ENCODE results near the gene PRKCA. TPM values are rescaled to one million over a fixed set of nuclear protein-coding genes. Genes with fewer than 3 reads are reported as not detected.

Gene PRKCA
- total RNA-seq, 1 donor from 2014 or later = 80.1 TPM

DNA sequence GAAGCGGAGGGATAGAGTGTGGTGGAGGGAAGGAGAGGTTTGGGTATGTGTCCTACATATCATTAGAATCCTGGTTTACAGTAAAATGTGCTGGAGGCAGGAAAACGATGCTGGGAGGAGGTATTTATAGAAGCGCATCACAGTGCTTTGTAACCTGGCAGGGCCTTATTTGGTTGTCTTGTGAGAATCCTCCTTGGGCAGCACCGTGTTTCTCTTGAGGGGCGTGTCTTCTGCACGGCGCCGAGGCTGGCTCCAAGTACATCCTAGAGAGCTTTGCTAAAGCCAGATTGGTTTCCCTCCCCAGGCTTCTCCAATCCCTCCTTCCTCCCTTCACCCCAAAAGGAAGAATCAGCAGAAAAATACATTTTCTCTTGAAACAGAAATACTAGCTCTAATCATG is 556.9 kb downstream of the PRKCA start:
- H3K4me1 Mint-ChIP-seq (ENCODE audit: unreplicated experiment) = no peaks in the 10 kb centered on the region
- TF ChIP-seq, protein P1, sequence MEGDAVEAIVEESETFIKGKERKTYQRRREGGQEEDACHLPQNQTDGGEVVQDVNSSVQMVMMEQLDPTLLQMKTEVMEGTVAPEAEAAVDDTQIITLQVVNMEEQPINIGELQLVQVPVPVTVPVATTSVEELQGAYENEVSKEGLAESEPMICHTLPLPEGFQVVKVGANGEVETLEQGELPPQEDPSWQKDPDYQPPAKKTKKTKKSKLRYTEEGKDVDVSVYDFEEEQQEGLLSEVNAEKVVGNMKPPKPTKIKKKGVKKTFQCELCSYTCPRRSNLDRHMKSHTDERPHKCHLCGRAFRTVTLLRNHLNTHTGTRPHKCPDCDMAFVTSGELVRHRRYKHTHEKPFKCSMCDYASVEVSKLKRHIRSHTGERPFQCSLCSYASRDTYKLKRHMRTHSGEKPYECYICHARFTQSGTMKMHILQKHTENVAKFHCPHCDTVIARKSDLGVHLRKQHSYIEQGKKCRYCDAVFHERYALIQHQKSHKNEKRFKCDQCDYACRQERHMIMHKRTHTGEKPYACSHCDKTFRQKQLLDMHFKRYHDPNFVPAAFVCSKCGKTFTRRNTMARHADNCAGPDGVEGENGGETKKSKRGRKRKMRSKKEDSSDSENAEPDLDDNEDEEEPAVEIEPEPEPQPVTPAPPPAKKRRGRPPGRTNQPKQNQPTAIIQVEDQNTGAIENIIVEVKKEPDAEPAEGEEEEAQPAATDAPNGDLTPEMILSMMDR (IDR thresholded peaks at IDR 0.05) = no peak
- no peak overlapping the region for H3K27ac Mint-ChIP-seq (ENCODE audit: unreplicated experiment)
- no peak for DNase-seq (ENCODE audit: extremely low spot score, unreplicated experiment)
- H3K27me3 Mint-ChIP-seq (ENCODE audit: unreplicated experiment) = peaks cover 42% of the 10 kb centered on the region
- H3K9me3 Mint-ChIP-seq (ENCODE audit: unreplicated experiment) = peaks cover 8% of the 10 kb centered on the region
- H3K4me3 Mint-ChIP-seq (ENCODE audit: unreplicated experiment) = no peak overlapping the region
- no peaks in the 10 kb centered on the region for H3K36me3 Mint-ChIP-seq (ENCODE audit: unreplicated experiment)

DNA sequence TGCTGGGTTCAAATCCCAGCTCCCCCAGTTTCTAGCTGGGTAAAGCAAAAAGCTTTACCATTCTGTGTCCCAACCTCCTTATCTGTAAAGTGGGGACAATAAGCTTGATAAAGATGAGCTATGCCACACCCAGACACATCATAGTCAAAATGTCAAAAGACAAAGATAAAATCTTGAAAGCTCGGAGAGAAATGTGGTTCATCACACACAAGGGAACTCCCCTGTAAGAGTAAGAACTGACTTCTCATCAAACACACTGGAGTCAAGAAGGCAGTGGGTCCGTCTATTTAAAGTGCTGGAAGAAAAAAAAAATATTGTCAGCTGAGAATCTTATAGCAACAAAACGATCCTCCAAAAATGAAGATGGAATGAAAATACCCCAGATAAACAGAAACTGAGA is 557.8 kb downstream of the PRKCA start:
- no peaks in the 10 kb centered on the region for H3K4me1 Mint-ChIP-seq (ENCODE audit: unreplicated experiment)
- peaks cover 48% of the 10 kb centered on the region for H3K27me3 Mint-ChIP-seq (ENCODE audit: unreplicated experiment)
- H3K36me3 Mint-ChIP-seq (ENCODE audit: unreplicated experiment) = no peaks in the 10 kb centered on the region
- no peak overlapping the region for H3K27ac Mint-ChIP-seq (ENCODE audit: unreplicated experiment)
- no peak for DNase-seq (ENCODE audit: extremely low spot score, unreplicated experiment)
- TF ChIP-seq, protein P1 (IDR thresholded peaks at IDR 0.05) = no peak
- peaks cover 1% of the 10 kb centered on the region for H3K9me3 Mint-ChIP-seq (ENCODE audit: unreplicated experiment)
- no peak overlapping the region for H3K4me3 Mint-ChIP-seq (ENCODE audit: unreplicated experiment)

Small RNA genes lying within 50 kb of the gene (microRNA-seq; reads per million reads assigned to microRNA genes)
- not detected for gene MIR634 (ENCODE audit: unreplicated experiment)

Other genes starting within 250 kb of the PRKCA start
- gene CEP112, start 110.5 kb upstream of the PRKCA start, total RNA-seq = 9.1 and 9.5 TPM in 2 replicates
- gene APOH, start 73.2 kb upstream of the PRKCA start, total RNA-seq = not detected in 2 replicates

Data from osteocyte (in vitro differentiated cells).